Brain microvascular endothelial cell (primary cell): ENCODE data around the gene POPDC3.
A peak's percentile ranks its signal among the peaks of the same experiment; 100 is the strongest.

Experiments
- DNase-seq: peaks from one replicate; pipeline ENCODE4 v3.0.0-alpha.2; 2020
- H3K27ac ChIP-seq: fragments of 250-450 bp; sonication (Bioruptor Pico); 2 replicates; pipeline ENCODE4 v1.5.1; 2020; ENCODE audit warnings: mild to moderate bottlenecking, moderate library complexity
- H3K27me3 ChIP-seq: fragments of 250-450 bp; sonication (Bioruptor Pico); replicated peaks from 2 replicates; pipeline ENCODE4 v1.5.1; 2020; ENCODE audit warnings: mild to moderate bottlenecking
- H3K36me3 ChIP-seq: fragments of 250-450 bp; sonication (Bioruptor Pico); replicated peaks from 2 replicates; pipeline ENCODE4 v1.5.1; 2020; ENCODE audit warnings: mild to moderate bottlenecking
- H3K4me3 ChIP-seq: 2 replicates; pipeline ENCODE4 v1.5.1; 2011; ENCODE audit warnings: low read depth, mild to moderate bottlenecking, control low read depth, low read length, moderate library complexity
- in situ Hi-C: cut with HindIII; loops from 2 replicates; pipeline ENCODE4 v1.10.0; 2017; ENCODE audit warnings: low sequenced_read_pairs, low pct_ligation_motif_present
- TF ChIP-seq, protein P1 (sequence below): IDR thresholded peaks from 2 replicates; pipeline ENCODE4 v1.5.1; 2011; ENCODE audit warnings: low read depth, mild to moderate bottlenecking, moderate library complexity, low read length, control low read depth, inconsistent platforms; ENCODE audit errors: missing control alignments

Gene POPDC3

DNA sequence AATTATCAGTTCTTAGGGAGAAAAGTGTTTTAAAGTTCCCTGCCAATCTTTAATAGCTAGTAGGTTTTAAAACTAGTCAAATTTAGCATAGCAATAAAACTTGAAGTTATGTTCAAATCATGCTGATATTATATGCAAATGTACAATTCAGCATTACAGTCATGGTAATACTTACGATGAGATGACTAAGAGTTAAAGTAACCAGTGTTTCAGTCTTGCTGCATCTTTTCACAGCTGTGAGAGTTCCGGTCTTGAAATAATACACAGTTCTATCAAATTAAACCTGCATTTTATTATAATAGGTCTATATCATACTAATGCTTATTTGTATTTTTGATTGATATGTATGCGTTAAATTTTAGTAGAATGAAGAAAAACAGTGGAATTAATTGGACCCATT lies 26.1 kb downstream of the POPDC3 start:
- TF ChIP-seq, protein P1, sequence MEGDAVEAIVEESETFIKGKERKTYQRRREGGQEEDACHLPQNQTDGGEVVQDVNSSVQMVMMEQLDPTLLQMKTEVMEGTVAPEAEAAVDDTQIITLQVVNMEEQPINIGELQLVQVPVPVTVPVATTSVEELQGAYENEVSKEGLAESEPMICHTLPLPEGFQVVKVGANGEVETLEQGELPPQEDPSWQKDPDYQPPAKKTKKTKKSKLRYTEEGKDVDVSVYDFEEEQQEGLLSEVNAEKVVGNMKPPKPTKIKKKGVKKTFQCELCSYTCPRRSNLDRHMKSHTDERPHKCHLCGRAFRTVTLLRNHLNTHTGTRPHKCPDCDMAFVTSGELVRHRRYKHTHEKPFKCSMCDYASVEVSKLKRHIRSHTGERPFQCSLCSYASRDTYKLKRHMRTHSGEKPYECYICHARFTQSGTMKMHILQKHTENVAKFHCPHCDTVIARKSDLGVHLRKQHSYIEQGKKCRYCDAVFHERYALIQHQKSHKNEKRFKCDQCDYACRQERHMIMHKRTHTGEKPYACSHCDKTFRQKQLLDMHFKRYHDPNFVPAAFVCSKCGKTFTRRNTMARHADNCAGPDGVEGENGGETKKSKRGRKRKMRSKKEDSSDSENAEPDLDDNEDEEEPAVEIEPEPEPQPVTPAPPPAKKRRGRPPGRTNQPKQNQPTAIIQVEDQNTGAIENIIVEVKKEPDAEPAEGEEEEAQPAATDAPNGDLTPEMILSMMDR, result no peak
- Histone ChIP-seq H3K4me3 (no peak overlapping the region), H3K36me3 (no peaks in the 10 kb centered on the region), H3K27me3 (no peaks in the 10 kb centered on the region), H3K27ac (no peak overlapping the region)
- no peak for DNase-seq
- in situ Hi-C loops, result no loop called here

DNA sequence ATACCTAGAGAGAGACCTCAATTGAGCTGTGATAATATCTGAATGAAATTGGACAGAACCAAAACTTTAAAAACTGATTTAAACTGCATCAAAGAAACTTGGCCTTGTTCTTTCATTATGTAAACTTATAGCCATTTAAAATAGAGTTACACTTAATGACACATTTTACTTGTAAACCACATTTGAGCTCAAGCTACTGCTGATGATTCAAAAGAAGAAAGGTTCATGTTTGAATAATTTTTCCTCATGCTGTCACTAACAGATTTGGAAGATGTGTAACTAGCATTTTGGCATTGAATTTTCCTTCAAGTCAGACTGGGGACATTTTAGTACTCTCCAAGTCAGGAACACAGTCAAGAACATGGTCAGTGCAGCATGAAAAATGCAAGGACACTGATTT lies 26.9 kb downstream of the POPDC3 start:
- TF ChIP-seq, protein P1, result no peak
- in situ Hi-C loops, result no loop called here
- Histone ChIP-seq H3K27me3 (no peaks in the 10 kb centered on the region), H3K4me3 (no peak overlapping the region), H3K27ac (no peak overlapping the region), H3K36me3 (no peaks in the 10 kb centered on the region)
- DNase-seq, result no peak

GRCh38 chr6:105151644-105152043 lies 28.2 kb downstream of the POPDC3 start:
- in situ Hi-C loops, result no loop called here
- DNase-seq, result no peak

GRCh38 chr6:105138141-105138540 lies 41.7 kb downstream of the POPDC3 start:
- H3K4me3 ChIP-seq, result no peak overlapping the region
- H3K27me3 ChIP-seq, result no peaks in the 10 kb centered on the region
- in situ Hi-C loops, result no loop called here
- no peak overlapping the region for H3K27ac ChIP-seq
- no peak for DNase-seq
- TF ChIP-seq, protein P1, result no peak
- no peaks in the 10 kb centered on the region for H3K36me3 ChIP-seq

More at GRCh38 chr6:105151644-105152043, 28.2 kb downstream of the POPDC3 start:
- TF ChIP-seq, protein P1, result no peak
- Histone ChIP-seq H3K4me3 (no peak overlapping the region), H3K36me3 (no peaks in the 10 kb centered on the region), H3K27ac (no peak overlapping the region), H3K27me3 (no peaks in the 10 kb centered on the region)

GRCh38 chr6:105137388-105137787 lies 42.4 kb downstream of the POPDC3 start:
- TF ChIP-seq, protein P1, result no peak
- no peaks in the 10 kb centered on the region for H3K36me3 ChIP-seq
- DNase-seq, result no peak
- H3K4me3 ChIP-seq, result peak overlapping the region; percentile 77
- in situ Hi-C loops, result no loop called here
- H3K27ac ChIP-seq, result no peak overlapping the region
- H3K27me3 ChIP-seq, result no peaks in the 10 kb centered on the region

DNA sequence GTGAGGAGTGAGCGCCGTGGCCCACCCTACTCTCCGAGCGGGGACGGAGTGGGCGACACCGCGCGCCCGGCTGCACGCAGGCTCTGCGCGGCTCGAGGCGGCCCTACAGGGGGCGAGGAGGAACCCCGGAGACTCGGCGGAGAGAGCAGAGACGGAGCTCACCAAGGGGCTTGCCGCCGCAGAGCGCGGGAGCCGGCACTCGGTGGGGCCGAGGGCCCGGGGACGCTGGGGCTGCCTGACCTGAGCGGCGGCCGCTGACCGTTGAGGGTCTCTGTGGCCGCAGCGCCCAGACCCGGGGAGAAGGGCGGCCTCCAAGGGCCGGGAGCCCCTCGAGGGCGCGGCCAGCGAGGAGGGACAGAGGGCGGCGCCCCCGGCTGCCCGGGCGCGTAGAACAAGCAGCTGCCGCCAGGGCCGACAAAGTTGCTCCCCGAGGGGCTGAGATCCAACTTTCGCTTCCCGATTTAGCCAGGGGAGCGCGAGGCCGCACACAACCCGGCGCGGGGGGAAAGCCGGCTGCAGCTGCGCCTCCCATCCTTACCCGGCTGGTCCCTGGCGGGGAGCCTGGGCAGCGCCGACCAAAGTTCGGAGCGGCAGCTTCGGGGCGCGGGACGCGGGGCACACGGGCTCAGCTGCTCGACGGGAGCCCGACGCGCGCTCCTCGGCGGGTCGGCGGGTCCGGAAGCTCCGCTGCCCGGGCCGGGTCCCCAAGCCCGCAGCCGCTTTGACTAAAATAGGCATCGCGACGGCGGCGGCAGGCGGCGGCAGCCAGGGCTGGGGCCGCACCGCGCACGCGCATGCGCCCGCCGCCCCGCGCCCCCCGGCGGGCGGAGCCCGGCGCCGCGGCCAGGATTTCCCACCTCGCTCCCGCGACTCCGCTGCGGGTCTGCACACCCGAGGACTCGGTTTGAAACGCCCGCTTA lies 43.1 kb downstream of the POPDC3 start:
- Histone ChIP-seq H3K4me3 (peak overlapping the region; percentile 77), H3K27me3 (no peaks in the 10 kb centered on the region), H3K27ac (no peak overlapping the region), H3K36me3 (no peaks in the 10 kb centered on the region)
- peak; percentile 25 for DNase-seq
- TF ChIP-seq, protein P1, result peak; percentile 26
- in situ Hi-C loops, result no loop called here
